IMR-90 (cell line): ENCODE data around the gene NR6A1. TPM values are rescaled to one million over a fixed set of nuclear protein-coding genes. Genes with fewer than 3 reads are reported as not detected.

Source experiments
- ATAC-seq: fragments of 200-7000 bp; cut with Tn5 transposase; 2 replicates; pipeline ENCODE4 v1.9.1; 2020; ENCODE audit warnings: low read depth, mild to moderate bottlenecking, moderate library complexity
- BruUV-seq: library from RNA; stranded (reverse); fragments of 400-500 nt; replicated peaks from 2 replicates; lab custom pipeline; 2021; lab: Mats Ljungman, UMichigan
- CTCF ChIA-PET: fragments of 300-600 bp; formaldehyde crosslinking; extraction: SDS; loops from one replicate; lab custom pipeline; 2021; ENCODE audit warnings: antibody characterized with exemption; lab: Yijun Ruan, JAX
- POLR2A ChIA-PET: fragments of 300-600 bp; sonication (Branson Sonifier 250); formaldehyde crosslinking; loops from one replicate; lab custom pipeline; 2022; ENCODE audit warnings: antibody characterized with exemption; ENCODE audit not compliant: unreplicated experiment; lab: Charles Lee
- DNase-seq: peaks from one replicate; pipeline ENCODE4 v3.0.0; 2013
- H2AFZ ChIP-seq: replicated peaks from 2 replicates; pipeline ENCODE3; 2013; ENCODE audit warnings: low read length, mild to moderate bottlenecking; ENCODE audit not compliant: poor library complexity
- H2AK5ac ChIP-seq: 2 replicates; pipeline ENCODE4 v1.6.1; 2013; ENCODE audit warnings: low read depth, low read length, inconsistent platforms
- H2AK9ac ChIP-seq: replicated peaks from 2 replicates; pipeline ENCODE3; 2013; ENCODE audit warnings: mild to moderate bottlenecking, low read depth, low read length, moderate library complexity; ENCODE audit not compliant: poor library complexity
- H2BK120ac ChIP-seq: 2 replicates; pipeline ENCODE4 v1.6.1; 2013; ENCODE audit warnings: low read depth, low read length, inconsistent platforms
- H2BK15ac ChIP-seq: 3 replicates; pipeline ENCODE4 v1.6.1; 2013; ENCODE audit warnings: low read depth, low read length, inconsistent platforms
- H2BK20ac ChIP-seq: 2 replicates; pipeline ENCODE4 v1.6.1; 2013; ENCODE audit warnings: low read depth, mild to moderate bottlenecking, inconsistent platforms, low read length, moderate library complexity
- H2BK5ac ChIP-seq: 2 replicates; pipeline ENCODE4 v1.6.1; 2013; ENCODE audit warnings: mild to moderate bottlenecking, low read depth, low read length, inconsistent platforms; ENCODE audit not compliant: poor library complexity, severe bottlenecking
- H3K14ac ChIP-seq: replicated peaks from 2 replicates; pipeline ENCODE4 v1.6.1; 2013; ENCODE audit warnings: low read depth, low read length, inconsistent platforms
- H3K18ac ChIP-seq: 2 replicates; pipeline ENCODE4 v1.6.1; 2013; ENCODE audit warnings: low read depth, low read length, control low read depth
- H3K23ac ChIP-seq: 2 replicates; pipeline ENCODE4 v1.6.1; 2013; ENCODE audit warnings: low read depth, low read length, inconsistent platforms
- H3K27ac ChIP-seq: 2 replicates; pipeline ENCODE4 v1.5.1; 2013; ENCODE audit warnings: mild to moderate bottlenecking, control low read depth, low read length; ENCODE audit not compliant: insufficient read depth
- H3K27me3 ChIP-seq: 2 replicates; pipeline ENCODE4 v1.6.1; 2013; ENCODE audit warnings: low read length; ENCODE audit not compliant: control insufficient read depth, insufficient read depth
- H3K36me3 ChIP-seq: 2 replicates; pipeline ENCODE4 v1.6.1; 2013; ENCODE audit warnings: low read length, mixed read lengths; ENCODE audit not compliant: control insufficient read depth, insufficient read depth
- H3K4ac ChIP-seq: 2 replicates; pipeline ENCODE4 v1.6.1; 2013; ENCODE audit warnings: low read depth, low read length, inconsistent platforms
- H3K4me1 ChIP-seq: 2 replicates; pipeline ENCODE4 v1.6.1; 2013; ENCODE audit warnings: low read length, mixed read lengths; ENCODE audit not compliant: control insufficient read depth, insufficient read depth
- H3K4me2 ChIP-seq: 2 replicates; pipeline ENCODE4 v1.6.1; 2013; ENCODE audit warnings: low read depth, mild to moderate bottlenecking, control low read depth, low read length, moderate library complexity
- H3K4me3 ChIP-seq: 2 replicates; pipeline ENCODE4 v1.5.1; 2013; ENCODE audit warnings: low read depth, mild to moderate bottlenecking, control low read depth, low read length, moderate library complexity; ENCODE audit not compliant: insufficient read depth
- H3K56ac ChIP-seq: 2 replicates; pipeline ENCODE4 v1.6.1; 2013; ENCODE audit warnings: low read length, inconsistent platforms; ENCODE audit not compliant: insufficient read depth; ENCODE audit errors: extremely low read depth
- H3K79me1 ChIP-seq, 2 experiments: 2 replicates each; pipeline ENCODE4 v1.6.1; 2013; ENCODE audit warnings: low read length in 2 of 2, inconsistent platforms in 1 of 2, low read depth in 1 of 2
- H3K9ac ChIP-seq: 2 replicates; pipeline ENCODE4 v1.6.1; 2013; ENCODE audit warnings: low read depth, low read length, control low read depth
- H3K9me1 ChIP-seq: 2 replicates; pipeline ENCODE4 v1.6.1; 2013; ENCODE audit warnings: low read length, inconsistent platforms; ENCODE audit not compliant: insufficient read depth
- H3K9me3 ChIP-seq: 2 replicates; pipeline ENCODE4 v1.6.1; 2013; ENCODE audit warnings: low read length; ENCODE audit not compliant: control insufficient read depth, insufficient read depth
- H4K20me1 ChIP-seq: 2 replicates; pipeline ENCODE4 v1.6.1; 2013; ENCODE audit warnings: low read length, inconsistent platforms; ENCODE audit not compliant: insufficient read depth
- H4K5ac ChIP-seq: 2 replicates; pipeline ENCODE4 v1.6.1; 2013; ENCODE audit warnings: mild to moderate bottlenecking, low read depth, low read length, control low read depth
- H4K8ac ChIP-seq, 2 experiments: 2 replicates each; pipeline ENCODE4 v1.6.1; 2013; ENCODE audit warnings: low read depth in 2 of 2, low read length in 2 of 2, control low read depth in 1 of 2, inconsistent platforms in 1 of 2
- H4K91ac ChIP-seq: 2 replicates; pipeline ENCODE4 v1.6.1; 2013; ENCODE audit warnings: low read depth, low read length, inconsistent platforms; ENCODE audit not compliant: insufficient read depth
- CEBPB ChIP-seq: IDR thresholded peaks from 2 replicates; pipeline ENCODE4 v1.6.1; 2012; ENCODE audit warnings: low read depth, low read length, improper control_type of control experiment
- CHD1 ChIP-seq: IDR thresholded peaks from 2 replicates; pipeline ENCODE4 v1.6.1; 2012; ENCODE audit warnings: low read depth, low read length, improper control_type of control experiment
- CTCF ChIP-seq: conservative IDR thresholded peaks from 2 replicates; pipeline ENCODE4 v1.5.1; 2012; ENCODE audit warnings: mild to moderate bottlenecking, low read depth, low read length, improper control_type of control experiment
- FOS ChIP-seq: fragments of 150-350 bp; IDR thresholded peaks from 2 replicates; pipeline ENCODE4 v1.6.1; 2016; ENCODE audit warnings: low read depth, low read length
- MAFK ChIP-seq: IDR thresholded peaks from 2 replicates; pipeline ENCODE4 v1.6.1; 2012; ENCODE audit warnings: low read depth, low read length, improper control_type of control experiment
- MAZ ChIP-seq: IDR thresholded peaks from 2 replicates; pipeline ENCODE4 v1.6.1; 2012; ENCODE audit warnings: low read depth, mild to moderate bottlenecking, low read length, improper control_type of control experiment, moderate library complexity, borderline replicate concordance
- NFE2L2 ChIP-seq: fragments of 150-350 bp; IDR thresholded peaks from 2 replicates; pipeline ENCODE4 v1.6.1; 2016; ENCODE audit warnings: low read depth, mild to moderate bottlenecking, low read length
- POLR2A ChIP-seq: IDR thresholded peaks from 2 replicates; pipeline ENCODE4 v1.6.1; 2012; ENCODE audit warnings: mild to moderate bottlenecking, low read depth, low read length
- RAD21 ChIP-seq: IDR thresholded peaks from 2 replicates; pipeline ENCODE4 v1.6.1; 2012; ENCODE audit warnings: low read length, improper control_type of control experiment
- SMC3 ChIP-seq: fragments of 150-350 bp; IDR thresholded peaks from 2 replicates; pipeline ENCODE4 v1.6.1; 2016; ENCODE audit warnings: low read depth, mild to moderate bottlenecking, antibody characterized with exemption, low read length, moderate library complexity
- USF2 ChIP-seq: fragments of 150-350 bp; IDR thresholded peaks from 2 replicates; pipeline ENCODE4 v1.6.1; 2017; ENCODE audit warnings: mild to moderate bottlenecking, antibody characterized with exemption, low read length, low read depth
- WGBS, 2 experiments: methylation state at CpG; one replicate each; pipeline versions ENCODE4 v1.1.5 to v1.1.7; 2013; ENCODE audit warnings: missing lambda C conversion rate in 2 of 2; ENCODE audit not compliant: insufficient read length in 1 of 2; ENCODE audit errors: extremely low coverage in 2 of 2; 5-methylcytosine and 5-hydroxymethylcytosine counted together
- dilution Hi-C: fragments of 300-500 bp; cut with HindIII; formaldehyde crosslinking; loops from one replicate; pipeline ENCODE4 v1.14.3; 2018; ENCODE audit warnings: low sequenced_read_pairs; ENCODE audit not compliant: unreplicated experiment
- in situ Hi-C: fragments of 300-500 bp; cut with MboI; formaldehyde crosslinking; loops from 3 replicates; pipeline ENCODE4 v1.14.3; 2019; ENCODE audit warnings: low sequenced_read_pairs, inconsistent platforms, mixed read lengths
- intact Hi-C: fragments of 100-400 bp; cut with micrococcal nuclease; formaldehyde crosslinking; loops from 2 replicates; pipeline ENCODE4 v1.10.0; 2022
- polyA plus RNA-seq, 3 experiments: library from polyadenylated mRNA; depleted of rRNA; stranded (reverse); fragments of >200 nt; gene quantifications; 2 replicates each; pipeline ENCODE4 v1.2.3, GENCODE V29; 2012; ENCODE audit warnings: low replicate concordance in 1 of 3
- total RNA-seq: library from RNA; depleted of rRNA; stranded (reverse); fragments of >200 nt; gene quantifications from 2 replicates; pipeline ENCODE4 v1.2.3, GENCODE V29; 2012

NR6A1 gene
- total and polyA plus RNA-seq, 2 of the 4 experiments (the other 2 are of a cell fraction) = 0.14 to 0.36 TPM

GRCh38 chr9:124553738-124554137 is 217.4 kb downstream of the NR6A1 start:
- H4K20me1 ChIP-seq = no peaks in the 10 kb centered on the region
- H4K91ac ChIP-seq = peak overlapping the region; percentile 92; the same call in 1 of the 2 replicates
- peak overlapping the region; percentile 42; the same call in 1 of the 2 replicates for H3K56ac ChIP-seq
- H4K5ac ChIP-seq = no peak overlapping the region; the same call in 1 of the 2 replicates
- peak overlapping the region; percentile 82 for H2BK5ac ChIP-seq
- no peak overlapping the region for H3K9ac ChIP-seq
- H3K79me1 ChIP-seq = no peaks in the 10 kb centered on the region
- CTCF ChIA-PET = interaction anchor here (1.0 to 4.8 kb wide), 2 partner anchors 63 to 158 kb away, joined by 3 to 20 read pairs; no protein-coding TSS in a partner anchor
- peak overlapping the region; percentile 67; the same call in 1 of the 2 replicates for H3K18ac ChIP-seq
- TF ChIP-seq CHD1 (no peak), CTCF (no peak), NFE2L2 (no peak; the same call in 1 of the 2 replicates), USF2 (no peak), MAFK (peak; percentile 40; the same call in 1 of the 2 replicates), FOS (0 out of 2 replicates have a peak, but pooled peaks have one; percentile 14), SMC3 (no peak), RAD21 (no peak), CEBPB (peak; percentile 49; the same call in 1 of the 2 replicates), MAZ (no peak), POLR2A (no peak)
- ATAC-seq (peak; percentile 71), DNase-seq (peak; percentile 94)
- dilution Hi-C loops (no loop called here), in situ Hi-C loops (loop anchor here (5.0 kb wide), 1 partner anchor 159 kb away; no protein-coding TSS in a partner anchor), intact Hi-C loops (loop anchor here (5.0 kb wide), 2 partner anchors 104 to 199 kb away; no protein-coding TSS in a partner anchor)
- no TSS peak for BruUV-seq
- peak overlapping the region; percentile 88; the same call in 1 of the 2 replicates for H2BK120ac ChIP-seq
- POLR2A ChIA-PET = interaction anchor here (0.6 kb wide), 1 partner anchor 1557 kb away, joined by 3 read pairs; no protein-coding TSS in a partner anchor
- H2BK15ac ChIP-seq = peak overlapping the region; percentile 89; the same call in 2 of the 3 replicates
- peak overlapping the region; percentile 52; the same call in 1 of the 2 replicates for H3K4me2 ChIP-seq
- no peak overlapping the region for H2AFZ ChIP-seq
- no peak overlapping the region for H3K4me3 ChIP-seq
- no peaks in the 10 kb centered on the region for H3K27me3 ChIP-seq
- 0 out of 2 replicates have a peak overlapping the region, but pooled peaks have one; percentile 14 for H3K23ac ChIP-seq
- H2AK5ac ChIP-seq = peak overlapping the region; percentile 91; the same call in 1 of the 2 replicates
- WGBS, 2 experiments = 0% methylated on average over 2 of the region's 3 CpGs; no CpG with 5 or more reads in 1 of the 2 experiments
- no peak overlapping the region for H2AK9ac ChIP-seq
- H3K36me3 ChIP-seq = no peaks in the 10 kb centered on the region
- no peak overlapping the region for H3K27ac ChIP-seq
- H4K8ac ChIP-seq = peak overlapping the region in 1 of 2 experiments; percentile 54; a peak in 3 of 4 replicates
- no peaks in the 10 kb centered on the region for H3K9me3 ChIP-seq
- peaks cover 20% of the 10 kb centered on the region for H3K9me1 ChIP-seq
- H3K4me1 ChIP-seq = peaks cover 19% of the 10 kb centered on the region
- peak overlapping the region; percentile 78 for H3K4ac ChIP-seq
- H3K14ac ChIP-seq = peak overlapping the region; percentile 43
- H2BK20ac ChIP-seq = peak overlapping the region; percentile 86
